Measurements from ENCODE around the gene FGF16.
A peak's percentile ranks its signal among the peaks of the same experiment; 100 is the strongest.
"Not testable (repeated sequence)": the region's sequence is repeated elsewhere in the genome, so short reads cannot be mapped to it uniquely, and the experiment has no call there.

FGF16 gene

DNA sequence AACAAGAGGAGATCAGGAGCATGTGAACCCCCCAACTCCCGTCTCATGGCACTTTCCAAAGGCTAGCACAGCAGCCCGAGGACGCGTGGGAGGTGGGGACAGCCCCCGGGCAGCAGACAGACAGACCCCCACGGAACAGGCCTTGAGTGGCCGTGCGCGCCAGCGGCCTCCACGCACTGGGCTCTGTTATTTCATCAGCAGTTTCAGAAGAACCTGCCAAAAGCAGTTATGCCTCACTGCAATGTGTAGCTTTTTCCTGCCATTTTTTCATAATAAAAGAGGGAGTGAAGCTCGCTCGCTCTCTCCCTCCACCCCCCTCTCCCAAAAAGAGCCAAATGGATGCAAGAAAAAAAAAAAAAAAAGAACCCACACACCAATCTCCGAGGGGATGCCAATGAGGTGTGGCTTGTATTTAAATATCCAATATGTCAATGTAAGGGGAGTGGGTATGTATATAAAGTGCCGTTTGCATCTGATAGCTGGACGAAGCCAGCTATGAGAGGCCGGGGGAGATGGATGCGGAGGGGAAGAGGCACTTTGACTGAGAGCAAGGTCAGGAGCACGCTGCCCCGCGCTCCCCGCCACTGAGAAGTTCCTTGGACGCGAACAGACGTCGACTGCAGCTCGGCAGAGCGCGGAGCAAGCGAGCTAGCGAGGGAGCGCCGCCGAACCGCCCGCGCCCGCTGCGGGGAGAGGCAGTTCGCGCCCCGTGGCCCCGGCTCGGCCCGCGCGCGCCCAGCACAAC, at the start of gene FGF16:
Gene FGF16, plus strand, starts transcription at position 482 of the 745 bp plus-strand sequence. CDS start 286 bp downstream, outside the sequence.
- Histone ChIP-seq H3K36me3 (ENCODE audit: control insufficient read depth, insufficient read depth, low read length) (no peaks in the 10 kb centered on the region), H3K4me3 (ENCODE audit: low read depth, low read length) (peak within 1 kb of the TSS; percentile 68), H3K9me3 (ENCODE audit: control insufficient read depth, insufficient read depth, low read depth, low read length) (peaks cover 9% of the 10 kb centered on the region; the same call in 1 of the 2 replicates), H3K9ac (ENCODE audit: low read length) (peak within 1 kb of the TSS; percentile 61), H3K27me3 (ENCODE audit: control insufficient read depth, insufficient read depth, low read length) (peaks cover 45% of the 10 kb centered on the region), H3K27ac (ENCODE audit: low read depth, low read length) (no peak within 1 kb of the TSS), H3K4me1 (ENCODE audit: control insufficient read depth, insufficient read depth, low read length) (no peaks in the 10 kb centered on the region)

DNA sequence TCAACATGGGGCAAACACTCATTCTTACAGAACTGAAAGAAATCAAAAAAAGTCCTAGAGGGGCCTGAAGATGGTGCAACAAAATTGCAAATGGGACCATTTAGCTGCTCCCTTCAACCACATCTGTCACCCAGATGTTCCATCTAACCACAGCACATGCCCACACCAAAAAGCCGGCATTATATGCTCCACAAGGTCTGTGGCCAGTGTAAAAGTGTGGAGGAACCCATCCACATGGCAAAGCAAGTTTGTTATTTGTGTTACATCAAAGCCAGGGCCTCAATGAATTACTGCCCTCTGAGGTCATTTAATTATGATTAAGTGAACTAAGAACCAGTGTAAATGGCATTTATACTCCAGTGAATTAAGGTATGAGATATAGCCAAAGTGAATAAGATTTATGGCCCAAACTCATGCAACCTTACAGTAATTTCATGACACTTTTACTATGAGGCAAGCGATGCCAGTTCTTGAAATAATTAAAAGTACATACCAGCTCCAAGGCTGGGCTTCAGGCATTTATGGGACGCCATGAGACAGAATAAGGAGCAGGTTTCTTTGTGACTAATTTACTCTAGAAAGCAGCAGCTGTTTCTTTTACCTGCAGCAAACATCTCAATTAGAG, 48.7 kb upstream of the FGF16 start:
- H3K27me3 ChIP-seq (ENCODE audit: control insufficient read depth, insufficient read depth, low read length), result no peaks in the 10 kb centered on the region
- H3K36me3 ChIP-seq (ENCODE audit: control insufficient read depth, insufficient read depth, low read length), result no peaks in the 10 kb centered on the region
- no peaks in the 10 kb centered on the region for H3K4me1 ChIP-seq (ENCODE audit: control insufficient read depth, insufficient read depth, low read length)
- H3K9ac ChIP-seq (ENCODE audit: low read length), result no peak overlapping the region
- H3K9me3 ChIP-seq (ENCODE audit: control insufficient read depth, insufficient read depth, low read depth, low read length), result peaks cover 4% of the 10 kb centered on the region; the same call in 1 of the 2 replicates
- no peak overlapping the region for H3K27ac ChIP-seq (ENCODE audit: low read depth, low read length)
- no peak overlapping the region for H3K4me3 ChIP-seq (ENCODE audit: low read depth, low read length)

DNA sequence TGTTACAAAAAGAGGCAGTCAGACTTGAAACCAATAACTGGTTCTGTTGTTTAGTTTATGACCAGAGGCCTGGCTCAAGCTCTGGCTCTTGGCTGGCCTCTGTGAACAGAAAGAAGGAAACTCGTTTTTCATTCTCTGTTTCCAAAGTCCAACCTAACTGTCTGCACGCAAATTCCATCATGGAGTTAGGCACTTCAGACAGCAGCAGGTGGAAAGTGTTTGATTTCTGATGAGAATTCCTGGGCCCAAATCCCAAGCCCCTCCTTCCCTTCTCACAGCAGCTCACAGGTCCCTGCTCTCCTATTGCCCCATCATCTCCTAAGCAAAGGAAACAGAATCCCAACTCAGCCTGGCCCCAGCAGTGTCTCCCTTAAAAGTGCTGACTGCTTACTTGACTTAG, 42.8 kb upstream of the FGF16 start:
- no peaks in the 10 kb centered on the region for H3K4me1 ChIP-seq (ENCODE audit: control insufficient read depth, insufficient read depth, low read length)
- no peaks in the 10 kb centered on the region for H3K36me3 ChIP-seq (ENCODE audit: control insufficient read depth, insufficient read depth, low read length)
- no peak overlapping the region for H3K27ac ChIP-seq (ENCODE audit: low read depth, low read length)
- no peak overlapping the region for H3K4me3 ChIP-seq (ENCODE audit: low read depth, low read length)
- no peaks in the 10 kb centered on the region; the same call in 1 of the 2 replicates for H3K9me3 ChIP-seq (ENCODE audit: control insufficient read depth, insufficient read depth, low read depth, low read length)
- H3K27me3 ChIP-seq (ENCODE audit: control insufficient read depth, insufficient read depth, low read length), result no peaks in the 10 kb centered on the region
- no peak overlapping the region for H3K9ac ChIP-seq (ENCODE audit: low read length)

DNA sequence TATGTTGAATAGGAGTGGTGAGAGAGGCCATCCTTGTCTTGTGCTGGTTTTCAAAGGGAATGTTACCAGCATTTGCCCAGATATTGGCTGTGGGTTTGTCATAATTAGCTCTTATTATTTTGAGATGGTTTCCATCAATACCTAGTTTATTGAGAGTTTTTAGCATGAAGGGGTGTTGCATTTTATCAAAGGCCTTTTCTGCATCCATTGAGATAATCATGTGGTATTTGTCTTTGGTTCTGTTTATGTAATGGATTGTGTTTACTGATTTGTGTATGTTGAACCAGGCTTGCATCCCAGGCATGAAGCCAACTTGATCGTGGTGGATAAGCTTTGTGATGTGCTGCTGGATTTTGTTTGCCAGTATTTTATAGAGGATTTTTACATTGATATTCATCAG, 39.4 kb upstream of the FGF16 start:
- H3K27ac ChIP-seq (ENCODE audit: low read depth, low read length); H3K36me3 ChIP-seq (ENCODE audit: control insufficient read depth, insufficient read depth, low read length); H3K27me3 ChIP-seq (ENCODE audit: control insufficient read depth, insufficient read depth, low read length); H3K9me3 ChIP-seq (ENCODE audit: control insufficient read depth, insufficient read depth, low read depth, low read length); H3K9ac ChIP-seq (ENCODE audit: low read length); H3K4me1 ChIP-seq (ENCODE audit: control insufficient read depth, insufficient read depth, low read length); H3K4me3 ChIP-seq (ENCODE audit: low read depth, low read length): not testable (repeated sequence)

DNA sequence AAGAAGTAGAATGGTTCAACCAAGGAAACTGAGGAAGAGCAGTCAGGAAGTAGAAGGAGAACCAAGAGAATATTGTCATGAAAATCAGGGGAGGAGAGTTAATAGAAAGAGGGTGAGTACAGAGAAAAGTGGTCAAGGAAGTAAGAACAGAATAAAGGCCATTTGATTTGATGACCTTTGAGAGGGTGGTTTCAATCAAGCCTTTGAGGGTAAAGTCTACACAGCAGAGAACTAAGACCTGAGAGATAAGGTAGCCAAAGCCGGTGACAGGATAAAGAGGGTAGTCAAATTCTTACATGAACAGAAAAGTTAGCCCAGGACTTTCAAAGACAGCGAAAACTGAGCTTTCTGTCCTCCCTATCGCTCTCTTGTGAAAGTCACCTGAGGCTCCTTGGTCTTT, 34.6 kb upstream of the FGF16 start:
- Histone ChIP-seq H3K4me1 (ENCODE audit: control insufficient read depth, insufficient read depth, low read length) (no peaks in the 10 kb centered on the region), H3K9me3 (ENCODE audit: control insufficient read depth, insufficient read depth, low read depth, low read length) (peaks cover 8% of the 10 kb centered on the region; the same call in 1 of the 2 replicates), H3K27me3 (ENCODE audit: control insufficient read depth, insufficient read depth, low read length) (no peaks in the 10 kb centered on the region), H3K36me3 (ENCODE audit: control insufficient read depth, insufficient read depth, low read length) (no peaks in the 10 kb centered on the region), H3K27ac (ENCODE audit: low read depth, low read length) (no peak overlapping the region), H3K4me3 (ENCODE audit: low read depth, low read length) (no peak overlapping the region), H3K9ac (ENCODE audit: low read length) (no peak overlapping the region)

DNA sequence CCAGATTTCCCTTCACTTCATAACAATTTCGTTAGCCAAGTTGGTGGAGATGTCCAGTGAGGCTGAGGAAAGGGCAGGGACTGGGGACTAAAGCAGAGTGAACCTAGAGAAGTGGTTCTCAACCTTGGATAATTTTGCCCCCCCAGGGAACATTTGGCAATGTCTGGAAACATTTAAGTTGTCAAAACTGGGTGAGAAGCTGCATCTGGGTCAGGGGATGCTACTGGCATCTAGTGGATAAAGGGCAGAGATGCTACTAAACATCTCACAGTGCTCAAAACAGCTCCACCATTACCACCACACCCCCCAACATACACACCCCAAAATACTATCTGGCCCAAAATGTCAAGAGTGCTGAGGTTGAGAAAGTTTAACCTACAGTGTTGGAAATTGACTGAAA, 32.0 kb upstream of the FGF16 start:
- Histone ChIP-seq H3K36me3 (ENCODE audit: control insufficient read depth, insufficient read depth, low read length) (no peaks in the 10 kb centered on the region), H3K4me1 (ENCODE audit: control insufficient read depth, insufficient read depth, low read length) (no peaks in the 10 kb centered on the region), H3K9ac (ENCODE audit: low read length) (no peak overlapping the region), H3K27me3 (ENCODE audit: control insufficient read depth, insufficient read depth, low read length) (no peaks in the 10 kb centered on the region), H3K9me3 (ENCODE audit: control insufficient read depth, insufficient read depth, low read depth, low read length) (peaks cover 8% of the 10 kb centered on the region; the same call in 1 of the 2 replicates), H3K27ac (ENCODE audit: low read depth, low read length) (no peak overlapping the region), H3K4me3 (ENCODE audit: low read depth, low read length) (no peak overlapping the region)

DNA sequence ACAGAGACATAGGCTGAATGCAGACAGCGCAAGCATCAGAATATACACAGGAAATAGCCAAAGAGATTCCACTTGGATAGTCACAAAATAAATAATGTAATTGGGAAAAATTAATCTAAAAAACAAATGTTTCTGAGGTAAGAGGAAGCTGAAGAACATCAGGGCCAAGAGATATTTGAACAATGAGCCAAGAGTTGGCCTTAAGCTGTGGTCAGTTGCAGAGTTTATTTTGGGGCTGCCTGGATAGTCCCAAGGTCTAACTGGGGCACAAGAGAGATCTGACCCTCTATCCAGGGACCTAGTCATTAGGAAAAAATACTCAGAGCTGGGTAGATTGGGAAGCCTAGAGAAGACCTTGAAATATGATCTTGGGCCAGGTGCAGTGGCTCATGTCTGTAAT, 31.3 kb upstream of the FGF16 start:
- Histone ChIP-seq H3K36me3 (ENCODE audit: control insufficient read depth, insufficient read depth, low read length) (no peaks in the 10 kb centered on the region), H3K9me3 (ENCODE audit: control insufficient read depth, insufficient read depth, low read depth, low read length) (peaks cover 11% of the 10 kb centered on the region; the same call in 1 of the 2 replicates), H3K9ac (ENCODE audit: low read length) (no peak overlapping the region), H3K4me1 (ENCODE audit: control insufficient read depth, insufficient read depth, low read length) (peaks cover 1% of the 10 kb centered on the region; the same call in 1 of the 2 replicates), H3K4me3 (ENCODE audit: low read depth, low read length) (no peak overlapping the region), H3K27ac (ENCODE audit: low read depth, low read length) (no peak overlapping the region), H3K27me3 (ENCODE audit: control insufficient read depth, insufficient read depth, low read length) (no peaks in the 10 kb centered on the region)

DNA sequence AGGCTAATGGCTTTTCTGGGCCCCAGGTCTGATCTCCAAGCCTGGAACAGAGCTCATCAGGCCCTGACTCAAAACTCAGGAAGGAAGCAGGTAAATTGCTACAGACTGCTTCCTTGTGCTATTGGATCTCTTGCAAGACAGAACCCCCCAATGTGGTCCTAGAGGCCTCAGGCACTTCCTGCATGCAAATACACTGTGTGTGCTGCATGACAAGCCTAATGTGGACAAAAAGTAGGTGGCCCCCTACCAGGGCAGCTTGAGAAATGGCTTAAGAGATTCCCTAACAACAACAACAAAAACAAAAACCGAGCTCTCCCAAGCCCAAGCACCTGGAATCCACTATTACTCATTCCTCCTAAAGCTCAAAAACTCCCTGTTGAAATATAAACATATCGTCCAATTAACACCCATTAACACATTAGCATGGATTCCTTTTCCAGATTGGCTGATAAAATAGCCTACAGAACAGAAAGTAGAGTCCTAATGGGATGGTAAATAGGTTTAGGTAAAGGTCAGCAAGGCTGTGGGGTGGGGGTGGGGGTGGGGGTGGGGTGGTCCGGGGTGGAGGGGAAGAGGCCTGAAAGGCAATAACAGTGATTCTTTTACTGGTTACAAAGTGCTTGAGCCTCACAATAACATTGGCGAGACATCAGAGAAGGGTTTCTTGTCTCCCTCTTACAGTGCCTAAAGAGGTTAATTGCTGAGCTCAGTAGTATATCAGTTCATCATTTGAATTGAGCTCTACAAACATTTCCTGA, 24.1 kb upstream of the FGF16 start:
- H3K9me3 ChIP-seq (ENCODE audit: control insufficient read depth, insufficient read depth, low read depth, low read length), result peaks cover 13% of the 10 kb centered on the region; the same call in 1 of the 2 replicates
- no peaks in the 10 kb centered on the region for H3K36me3 ChIP-seq (ENCODE audit: control insufficient read depth, insufficient read depth, low read length)
- peaks cover 5% of the 10 kb centered on the region; the same call in 1 of the 2 replicates for H3K27me3 ChIP-seq (ENCODE audit: control insufficient read depth, insufficient read depth, low read length)
- H3K4me1 ChIP-seq (ENCODE audit: control insufficient read depth, insufficient read depth, low read length), result peaks cover 37% of the 10 kb centered on the region
- peak overlapping the region; percentile 82 for H3K27ac ChIP-seq (ENCODE audit: low read depth, low read length)
- peak overlapping the region; percentile 63 for H3K9ac ChIP-seq (ENCODE audit: low read length)
- H3K4me3 ChIP-seq (ENCODE audit: low read depth, low read length), result peak overlapping the region; percentile 28; the same call in 1 of the 2 replicates

DNA sequence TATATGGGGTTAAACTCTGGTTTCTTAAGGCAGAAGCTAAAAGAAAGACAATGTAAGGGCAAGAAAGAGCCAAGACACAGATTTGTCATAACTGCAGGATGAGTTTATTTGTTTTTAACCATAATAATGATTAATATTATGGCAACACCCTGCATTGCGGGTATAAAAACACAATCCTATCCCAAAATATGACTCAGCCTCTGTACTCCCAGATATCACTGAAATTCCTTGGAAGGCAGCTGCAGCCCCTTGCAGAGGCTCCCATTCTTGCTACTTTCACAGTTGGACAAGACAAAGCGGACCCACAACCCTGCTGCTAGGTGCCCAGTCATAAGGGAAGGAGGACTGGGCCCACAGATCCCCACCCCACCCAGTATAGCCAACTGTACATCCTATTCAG, 20.4 kb upstream of the FGF16 start:
- no peaks in the 10 kb centered on the region for H3K36me3 ChIP-seq (ENCODE audit: control insufficient read depth, insufficient read depth, low read length)
- H3K9ac ChIP-seq (ENCODE audit: low read length), result no peak overlapping the region
- peaks cover 9% of the 10 kb centered on the region; the same call in 1 of the 2 replicates for H3K9me3 ChIP-seq (ENCODE audit: control insufficient read depth, insufficient read depth, low read depth, low read length)
- H3K27me3 ChIP-seq (ENCODE audit: control insufficient read depth, insufficient read depth, low read length), result peaks cover 5% of the 10 kb centered on the region; the same call in 1 of the 2 replicates
- H3K27ac ChIP-seq (ENCODE audit: low read depth, low read length), result no peak overlapping the region
- peaks cover 37% of the 10 kb centered on the region for H3K4me1 ChIP-seq (ENCODE audit: control insufficient read depth, insufficient read depth, low read length)
- H3K4me3 ChIP-seq (ENCODE audit: low read depth, low read length), result no peak overlapping the region

DNA sequence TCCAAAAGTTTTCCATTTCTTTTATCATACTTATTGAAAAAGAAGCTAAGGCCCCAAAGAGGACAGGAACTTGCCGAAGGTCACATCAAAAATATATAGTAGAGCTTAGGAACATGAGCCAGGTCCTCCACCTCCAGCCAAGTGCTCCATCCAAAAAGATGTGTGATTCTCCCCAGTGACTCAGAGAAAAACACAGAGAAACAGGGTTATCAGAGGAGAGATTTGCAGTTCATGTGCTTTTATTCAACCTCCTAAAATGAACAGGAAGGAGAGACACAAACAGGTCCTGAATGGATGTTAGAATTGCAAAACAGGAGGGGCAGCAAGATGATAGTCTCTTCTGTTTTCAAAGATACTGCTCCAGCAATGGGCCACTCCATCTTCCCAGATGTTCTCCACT, 19.6 kb upstream of the FGF16 start:
- no peak overlapping the region for H3K4me3 ChIP-seq (ENCODE audit: low read depth, low read length)
- peaks cover 31% of the 10 kb centered on the region for H3K4me1 ChIP-seq (ENCODE audit: control insufficient read depth, insufficient read depth, low read length)
- H3K9ac ChIP-seq (ENCODE audit: low read length), result no peak overlapping the region
- H3K9me3 ChIP-seq (ENCODE audit: control insufficient read depth, insufficient read depth, low read depth, low read length), result peaks cover 9% of the 10 kb centered on the region; the same call in 1 of the 2 replicates
- H3K27ac ChIP-seq (ENCODE audit: low read depth, low read length), result no peak overlapping the region
- peaks cover 5% of the 10 kb centered on the region; the same call in 1 of the 2 replicates for H3K27me3 ChIP-seq (ENCODE audit: control insufficient read depth, insufficient read depth, low read length)
- H3K36me3 ChIP-seq (ENCODE audit: control insufficient read depth, insufficient read depth, low read length), result no peaks in the 10 kb centered on the region
